ENCODE measurements around the gene PDE11A. TPM values are rescaled to one million over a fixed set of nuclear protein-coding genes. Genes with fewer than 3 reads are reported as not detected.

The PDE11A gene
- total RNA-seq, 1 donor from 2014 or later, result 2.4 TPM

DNA sequence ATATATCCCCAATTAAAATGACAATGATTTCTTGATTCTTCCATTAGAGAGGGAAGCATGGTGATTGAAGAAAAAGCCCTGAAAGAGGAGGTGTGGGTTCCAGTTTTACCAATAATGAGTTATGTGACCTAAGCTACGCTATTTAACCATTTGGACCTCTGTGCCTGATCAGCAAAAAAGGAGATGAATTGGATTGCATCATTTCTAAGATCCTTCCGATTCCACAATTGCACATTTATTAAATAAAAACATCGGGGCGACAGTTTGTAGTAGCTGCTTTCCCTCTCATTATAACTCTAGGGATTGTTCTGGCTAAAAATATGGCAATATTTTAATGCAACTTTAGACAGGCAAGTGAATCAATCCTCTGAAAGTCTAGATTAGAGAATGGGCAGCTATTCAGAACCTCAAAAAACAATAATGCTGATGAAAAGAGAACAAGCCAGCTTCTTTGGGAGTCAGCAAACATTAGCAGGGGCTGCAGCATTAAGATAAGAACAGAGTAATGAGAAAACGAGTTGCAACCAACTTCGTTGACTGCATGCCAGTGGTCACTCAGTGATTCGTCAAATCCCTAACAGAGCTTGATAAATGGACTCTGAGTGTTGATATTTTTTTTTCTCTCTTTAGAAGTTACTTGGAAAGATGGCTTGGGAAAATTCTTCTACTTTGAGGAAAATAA lies 378.8 kb downstream of the PDE11A start:
- ATAC-seq, result no peak
- no peak for DNase-seq (ENCODE audit: low spot score)
- intact Hi-C loops (cut with DNase I), result no loop called here

GRCh38 chr2:177692783-177693269 lies 379.8 kb downstream of the PDE11A start:
- DNase-seq (ENCODE audit: low spot score), result no peak
- no peak for ATAC-seq
- intact Hi-C loops (cut with DNase I), result no loop called here

DNA sequence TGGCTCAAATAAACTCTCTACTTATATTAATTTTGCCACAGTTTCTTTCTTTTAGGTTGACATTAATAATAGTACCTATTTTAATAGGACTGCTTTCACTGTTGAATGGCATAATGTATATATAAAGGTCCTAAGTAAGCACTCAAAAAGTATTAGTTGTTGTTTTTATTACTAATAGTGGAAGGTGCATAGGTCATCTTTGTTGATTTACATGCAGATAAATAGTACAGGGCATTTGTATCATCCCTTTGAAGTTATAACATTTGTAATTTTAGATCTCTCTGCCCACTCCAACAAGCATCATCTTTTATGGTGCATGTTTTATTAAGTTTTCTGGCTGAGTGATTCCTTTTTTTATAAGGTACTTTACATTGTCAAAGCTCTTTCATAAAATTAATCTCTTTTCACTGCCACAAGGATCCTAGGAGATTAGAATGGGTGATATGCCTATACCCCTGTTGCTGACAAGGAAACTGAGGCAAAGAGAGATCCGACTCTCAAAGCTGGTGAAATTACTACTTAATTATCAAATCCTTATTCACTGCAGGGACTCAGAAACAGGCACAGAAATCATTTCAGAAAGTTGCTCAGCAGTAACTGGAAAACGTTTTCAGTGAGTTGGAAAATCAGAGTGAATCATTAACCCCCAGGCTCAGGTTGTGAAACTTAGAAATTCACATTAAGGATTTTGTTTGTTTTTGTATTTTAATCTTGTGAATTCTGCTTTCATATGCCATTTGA lies 380.4 kb downstream of the PDE11A start:
- intact Hi-C loops (cut with DNase I), result no loop called here
- ATAC-seq (no peak), DNase-seq (ENCODE audit: low spot score) (no peak)

GRCh38 chr2:177691177-177691576 lies 381.4 kb downstream of the PDE11A start:
- intact Hi-C loops (cut with DNase I), result no loop called here
- no peak for ATAC-seq
- no peak for DNase-seq (ENCODE audit: low spot score)

- no peak for ATAC-seq
- intact Hi-C loops (cut with DNase I), result no loop called here
Measured at GRCh38 chr2:177689623-177690022, 383.0 kb downstream of the PDE11A start.

GRCh38 chr2:177688844-177689243 lies 383.7 kb downstream of the PDE11A start:
- DNase-seq (ENCODE audit: low spot score), result no peak
- intact Hi-C loops (cut with DNase I), result no loop called here
- no peak for ATAC-seq

More at GRCh38 chr2:177689623-177690022, 383.0 kb downstream of the PDE11A start:
- DNase-seq (ENCODE audit: low spot score), result no peak

- intact Hi-C loops (cut with DNase I), result no loop called here
- ATAC-seq (no peak), DNase-seq (ENCODE audit: low spot score) (no peak)
Measured at GRCh38 chr2:177683661-177684069, 388.9 kb downstream of the PDE11A start.

DNA sequence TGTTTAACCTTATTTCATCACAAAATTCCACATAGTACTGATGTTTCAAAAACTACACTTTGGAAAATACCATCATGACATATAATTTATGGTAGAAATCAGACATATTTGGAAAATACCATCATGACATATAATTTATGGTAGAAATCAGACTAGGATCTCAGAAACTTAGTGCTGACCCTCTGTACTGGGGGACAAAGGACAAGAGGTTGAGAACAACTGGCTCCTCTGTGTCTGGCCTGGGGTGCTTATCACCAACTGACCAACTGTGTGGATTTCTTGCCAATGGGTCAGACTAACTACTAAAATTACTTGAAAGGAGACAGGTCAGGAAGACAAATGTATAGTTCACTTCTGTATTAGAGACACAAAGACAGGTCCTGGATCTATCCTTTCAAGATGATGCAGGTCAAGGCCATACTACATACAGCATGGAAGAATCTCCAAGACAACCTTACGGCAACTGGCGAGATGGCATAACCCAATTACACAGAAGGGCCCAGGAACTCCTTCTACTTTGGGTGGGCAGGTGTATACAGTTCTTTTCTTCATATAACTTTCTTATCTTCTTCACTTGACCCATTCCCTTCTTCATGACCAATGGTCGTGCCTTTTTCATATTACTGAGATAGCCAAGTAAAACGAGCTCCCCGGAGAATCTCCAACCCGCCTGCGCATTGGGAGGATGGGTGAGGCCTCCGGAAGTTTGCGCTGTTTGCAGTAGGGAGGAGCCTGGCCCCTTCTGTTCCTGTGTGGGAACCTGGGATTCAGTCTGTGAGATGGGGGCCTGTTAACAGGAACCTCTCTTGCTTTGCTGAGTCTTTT lies 389.5 kb downstream of the PDE11A start:
- ATAC-seq (no peak), DNase-seq (ENCODE audit: low spot score) (no peak)
- intact Hi-C loops (cut with DNase I), result no loop called here

- ATAC-seq (no peak), DNase-seq (ENCODE audit: low spot score) (no peak)
- intact Hi-C loops (cut with DNase I), result no loop called here
Measured at GRCh38 chr2:177682006-177682405, 390.6 kb downstream of the PDE11A start.

- intact Hi-C loops (cut with DNase I), result no loop called here
- ATAC-seq (no peak), DNase-seq (ENCODE audit: low spot score) (no peak)
Measured at GRCh38 chr2:177680866-177681712, 391.5 kb downstream of the PDE11A start.

DNA sequence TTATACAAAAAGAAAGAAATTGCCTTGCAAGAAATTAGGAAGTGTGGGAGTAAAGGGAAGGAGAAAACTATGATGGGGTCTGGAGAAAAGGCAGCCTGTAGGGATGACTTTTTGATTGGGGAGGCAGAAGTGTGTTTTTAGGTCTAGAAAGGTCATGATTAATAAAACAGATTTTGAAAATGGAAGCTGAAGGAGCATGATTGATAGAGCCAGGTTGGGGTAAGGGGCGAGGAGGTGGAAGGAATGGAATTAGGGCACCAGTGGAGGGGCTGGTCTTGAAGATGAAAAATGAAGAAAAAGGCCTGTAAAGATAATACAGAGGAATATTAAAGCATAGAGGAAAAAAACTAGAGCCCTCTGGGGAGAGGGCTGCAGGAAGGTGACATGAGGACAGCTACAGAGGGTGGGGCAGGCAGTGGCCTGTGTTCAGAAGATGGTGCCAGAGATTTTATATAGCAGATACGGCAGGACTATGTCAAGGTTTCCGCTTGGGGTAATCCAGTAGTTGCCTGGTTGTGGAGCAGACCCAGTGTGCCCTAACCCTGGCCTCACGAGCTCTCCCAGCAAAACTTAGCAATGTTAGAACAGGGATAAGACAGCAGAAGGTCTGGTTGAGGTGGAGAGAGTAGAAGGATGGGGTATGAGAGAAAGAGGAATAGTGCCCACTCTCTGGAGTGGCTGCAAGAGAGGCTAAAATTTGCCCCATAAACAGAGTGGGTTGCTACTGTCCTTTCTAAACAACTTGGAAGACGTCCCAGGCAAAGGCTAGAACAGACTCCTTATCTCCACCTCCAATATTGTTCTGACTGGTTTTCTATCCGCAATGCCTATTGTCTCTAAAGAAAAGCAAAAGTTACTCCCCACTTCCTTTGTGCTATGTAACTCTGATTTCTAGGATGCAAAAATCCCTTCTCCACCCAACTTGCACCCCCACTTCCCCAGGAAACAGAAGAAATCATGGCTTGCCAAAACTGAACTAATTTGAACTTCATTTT lies 392.7 kb downstream of the PDE11A start:
- DNase-seq (ENCODE audit: low spot score) (no peak), ATAC-seq (no peak)
- intact Hi-C loops (cut with DNase I), result no loop called here

GRCh38 chr2:177678939-177679338 lies 393.6 kb downstream of the PDE11A start:
- DNase-seq (ENCODE audit: low spot score) (no peak), ATAC-seq (no peak)
- intact Hi-C loops (cut with DNase I), result no loop called here

DNA sequence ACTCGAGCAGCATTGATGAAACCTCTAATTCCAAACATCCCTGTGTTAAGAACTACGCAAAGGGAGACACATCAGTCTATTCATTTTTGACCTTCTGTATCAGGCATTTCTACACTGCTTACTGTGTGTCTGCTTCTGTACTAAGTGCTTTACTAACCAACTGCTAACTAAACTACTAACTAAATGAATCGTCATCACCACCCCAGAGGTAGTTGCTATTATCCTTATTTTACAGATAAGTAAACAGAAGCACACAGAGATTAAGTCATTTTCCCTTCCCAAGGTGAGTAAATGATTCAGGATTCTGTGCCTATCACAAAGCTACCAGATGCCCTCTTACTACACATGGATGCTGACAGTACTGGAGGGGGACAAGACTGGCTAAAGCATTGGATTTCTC lies 395.9 kb downstream of the PDE11A start:
- DNase-seq (ENCODE audit: low spot score) (no peak), ATAC-seq (no peak)
- intact Hi-C loops (cut with DNase I), result no loop called here

DNA sequence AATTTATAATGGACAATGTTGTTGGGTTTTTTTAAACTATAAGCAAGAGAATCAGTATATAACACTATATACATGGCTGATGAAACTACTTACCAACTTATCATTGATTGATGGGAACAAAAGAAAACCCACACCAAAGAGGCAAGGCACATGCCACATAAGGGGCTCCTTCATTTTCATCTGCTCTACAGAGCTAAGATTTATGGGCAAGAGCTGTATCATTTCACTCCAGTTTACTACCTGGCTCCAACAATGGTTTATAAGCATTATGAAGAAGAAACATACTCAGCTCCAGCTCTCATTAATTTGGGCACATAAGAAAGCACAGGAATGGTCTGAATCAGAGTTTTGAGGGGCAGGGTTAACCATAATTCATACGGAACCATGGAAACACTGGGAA lies 396.8 kb downstream of the PDE11A start:
- ATAC-seq (no peak), DNase-seq (ENCODE audit: low spot score) (no peak)
- intact Hi-C loops (cut with DNase I), result no loop called here

GRCh38 chr2:177675350-177675821 lies 397.2 kb downstream of the PDE11A start:
- intact Hi-C loops (cut with DNase I), result no loop called here
- ATAC-seq (peak; percentile 41), DNase-seq (ENCODE audit: low spot score) (no peak)

DNA sequence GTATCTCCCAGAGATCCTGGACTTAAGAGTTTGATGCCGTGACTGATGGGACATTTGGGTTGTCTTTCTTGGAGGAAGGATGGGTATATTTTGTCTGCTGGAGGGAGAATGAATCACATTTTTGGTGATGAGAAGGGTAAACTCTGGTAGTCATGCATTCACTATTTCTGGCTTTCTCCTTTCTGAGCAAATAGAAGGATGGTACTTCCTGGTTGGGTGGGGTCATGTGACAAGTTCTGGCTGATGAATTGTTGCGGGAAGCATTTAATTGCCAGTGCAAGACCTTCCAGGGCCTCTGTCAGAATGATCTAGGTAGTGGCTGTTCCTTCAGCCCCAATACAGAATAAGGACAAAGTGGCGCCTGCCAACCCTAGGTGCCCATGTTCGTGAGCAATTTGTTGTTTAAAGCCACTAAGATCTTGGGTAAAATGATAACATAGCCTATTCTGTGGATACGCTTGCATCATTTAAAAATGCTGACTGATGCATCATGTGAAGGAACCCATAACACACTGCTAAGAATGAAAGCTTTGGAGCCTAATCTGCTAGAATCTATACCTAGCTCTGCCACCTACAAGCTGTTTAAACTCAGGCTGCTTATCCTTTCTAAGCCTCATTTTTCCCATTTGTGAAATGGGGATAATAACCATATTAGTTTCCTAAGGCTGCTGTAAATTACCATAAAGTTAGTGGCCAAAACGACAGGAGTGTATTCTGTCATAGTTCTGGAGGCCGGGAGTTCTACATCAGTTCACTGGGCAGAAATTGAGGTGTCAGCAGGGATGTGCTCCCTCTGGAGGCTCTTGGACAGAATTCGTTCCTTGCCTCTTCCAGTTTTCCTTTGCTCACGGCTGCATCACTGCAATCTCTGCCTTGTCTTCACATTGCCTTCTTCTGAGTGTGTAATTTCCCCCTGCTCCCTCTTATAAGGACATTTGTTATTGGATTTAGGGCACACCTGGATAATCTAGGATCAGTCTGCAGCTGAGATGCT lies 398.7 kb downstream of the PDE11A start:
- DNase-seq (ENCODE audit: low spot score) (no peak), ATAC-seq (no peak)
- intact Hi-C loops (cut with DNase I), result no loop called here

Data from sciatic nerve (tissue), 2 donors.